K562 treated with DMSO at 1 percent for 48 hours (cell line): ENCODE measurements around the gene CACNA2D2. TPM values are rescaled to one million over a fixed set of nuclear protein-coding genes. Genes with fewer than 3 reads are reported as not detected.

ENCODE experiments used
- total RNA-seq: library from RNA; unstranded; fragments of 300-600 nt; gene quantifications from 2 replicates; pipeline ENCODE4 v1.2.3, GENCODE V29; 2022; ENCODE audit warnings: low replicate concordance; ENCODE audit errors: extremely low read depth

The CACNA2D2 gene
- not detected in 2 replicates for total RNA-seq

GRCh38 chr3:50503504-50504342 is at the start of gene CACNA2D2:
Gene CACNA2D2, minus strand, starts transcription at chr3:50503634. Its CDS starts 211 bp downstream, at chr3:50503423.

GRCh38 chr3:50358911-50359759 is 144.3 kb downstream of the CACNA2D2 start, which contains the start of gene TMEM115:
Gene TMEM115, minus strand, starts transcription at chr3:50359521. Its CDS starts 458 bp downstream, at chr3:50359063.

GRCh38 chr3:50350527-50351322 is 152.7 kb downstream of the CACNA2D2 start, which contains the start of the genes CYB561D2 and NPRL2:
Gene CYB561D2, plus strand, starts transcription at chr3:50350862. Its CDS starts 572 bp downstream, at chr3:50351434.
Gene NPRL2, minus strand, starts transcription at chr3:50350775. Its CDS starts 123 bp downstream, at chr3:50350652.

GRCh38 chr3:50345586-50346234 is 157.7 kb downstream of the CACNA2D2 start, which contains the start of gene ZMYND10:
Gene ZMYND10, minus strand, starts transcription at chr3:50345732. Its CDS starts 153 bp downstream, at chr3:50345579.

GRCh38 chr3:50340448-50341329 is 162.7 kb downstream of the CACNA2D2 start, which contains the start of gene RASSF1:
Gene RASSF1, minus strand, starts transcription at chr3:50340836. Its CDS starts 31 bp downstream, at chr3:50340805.

GRCh38 chr3:50327943-50328691 is 175.3 kb downstream of the CACNA2D2 start, which contains the start of gene TUSC2:
Gene TUSC2, minus strand, starts transcription at chr3:50328223. Its CDS starts 124 bp downstream, at chr3:50328099.

GRCh38 chr3:50322386-50323091 is 180.9 kb downstream of the CACNA2D2 start, which contains the start of gene HYAL2:
Gene HYAL2, minus strand, starts transcription at chr3:50322745. Its CDS starts 2,256 bp downstream, at chr3:50320489.

Other genes with a start within 250 kb of the CACNA2D2 start
- not detected in 2 replicates for gene SEMA3B, start 234.5 kb downstream of the CACNA2D2 start, total RNA-seq
- not detected in 2 replicates for gene LSMEM2, start 224.5 kb downstream of the CACNA2D2 start, total RNA-seq
- not detected in 2 replicates for gene IFRD2, start 211.2 kb downstream of the CACNA2D2 start, total RNA-seq
- gene HYAL3, start 204.2 kb downstream of the CACNA2D2 start, total RNA-seq: not detected in 2 replicates
- gene NAA80, start 204.2 kb downstream of the CACNA2D2 start, total RNA-seq: not detected in 2 replicates
- not detected in 2 replicates for gene HYAL1, start 200.1 kb downstream of the CACNA2D2 start, total RNA-seq
- gene HYAL2, start 180.9 kb downstream of the CACNA2D2 start, total RNA-seq: not detected in 2 replicates
- not detected in 2 replicates for gene TUSC2, start 175.4 kb downstream of the CACNA2D2 start, total RNA-seq
- not detected in 2 replicates for gene RASSF1, start 162.8 kb downstream of the CACNA2D2 start, total RNA-seq
- gene ZMYND10, start 157.9 kb downstream of the CACNA2D2 start, total RNA-seq: not detected in 2 replicates
- not detected in 2 replicates for gene NPRL2, start 152.9 kb downstream of the CACNA2D2 start, total RNA-seq
- gene CYB561D2, start 152.8 kb downstream of the CACNA2D2 start, total RNA-seq: not detected in 2 replicates
- not detected in 2 replicates for gene TMEM115, start 144.1 kb downstream of the CACNA2D2 start, total RNA-seq
- not detected in 2 replicates for gene C3orf18, start 64.1 kb upstream of the CACNA2D2 start, total RNA-seq
- gene HEMK1, start 65.9 kb upstream of the CACNA2D2 start, total RNA-seq: not detected in 2 replicates
- 182 TPM in 1 of 2 replicates, not detected in the other for gene CISH, start 108.1 kb upstream of the CACNA2D2 start, total RNA-seq
- not detected in 2 replicates for gene MAPKAPK3, start 113.5 kb upstream of the CACNA2D2 start, total RNA-seq
- not detected in 2 replicates for gene DOCK3, start 171.3 kb upstream of the CACNA2D2 start, total RNA-seq